MCF 10A (cell line): ENCODE results near the gene OR7D2. TPM values are rescaled to one million over a fixed set of nuclear protein-coding genes. Genes with fewer than 3 reads are reported as not detected.

Experiments used
- BruUV-seq: library from RNA; stranded (reverse); fragments of 400-500 nt; replicated peaks from 2 replicates; lab custom pipeline; 2021; lab: Mats Ljungman, UMichigan
- CTCF ChIA-PET: fragments of 300-600 bp; sonication (Branson Sonifier 250); formaldehyde crosslinking; extraction: SDS; loops from one replicate; lab custom pipeline; 2021; ENCODE audit warnings: antibody characterized with exemption, inconsistent platforms; lab: Yijun Ruan, JAX
- POLR2A ChIA-PET: fragments of 300-600, 350-650 bp; sonication (Branson Sonifier 250); formaldehyde crosslinking; extraction: SDS; loops from one replicate; lab custom pipeline; 2020; ENCODE audit warnings: antibody characterized with exemption, inconsistent platforms; lab: Yijun Ruan, JAX
- DNase-seq: peaks from one replicate; pipeline ENCODE4 v3.0.0-alpha.2; 2018; ENCODE audit not compliant: unreplicated experiment
- H3K27ac Mint-ChIP-seq: one replicate; pipeline ENCODE4 v1.8.0; 2022; ENCODE audit warnings: mild to moderate bottlenecking, low read depth, mixed read lengths; ENCODE audit not compliant: unreplicated experiment
- H3K27me3 Mint-ChIP-seq: one replicate; pipeline ENCODE4 v1.8.0; 2022; ENCODE audit warnings: mixed read lengths; ENCODE audit not compliant: insufficient read depth, unreplicated experiment
- H3K36me3 Mint-ChIP-seq: one replicate; pipeline ENCODE4 v1.8.0; 2022; ENCODE audit warnings: mild to moderate bottlenecking, moderate library complexity, mixed read lengths; ENCODE audit not compliant: insufficient read depth, unreplicated experiment
- H3K4me1 Mint-ChIP-seq: one replicate; pipeline ENCODE4 v1.8.0; 2022; ENCODE audit warnings: mixed read lengths; ENCODE audit not compliant: insufficient read depth, unreplicated experiment
- H3K4me3 Mint-ChIP-seq: one replicate; pipeline ENCODE4 v1.8.0; 2022; ENCODE audit warnings: mild to moderate bottlenecking, moderate library complexity, mixed read lengths; ENCODE audit not compliant: unreplicated experiment
- H3K9me3 Mint-ChIP-seq: one replicate; pipeline ENCODE4 v1.8.0; 2022; ENCODE audit warnings: mixed read lengths; ENCODE audit not compliant: unreplicated experiment
- CTCF ChIP-seq: fragments of 200-600 bp; IDR thresholded peaks from one replicate; pipeline ENCODE4 v1.8.0; 2022; ENCODE audit warnings: antibody characterized with exemption, mild to moderate bottlenecking; ENCODE audit not compliant: unreplicated experiment
- intact Hi-C: fragments of 100-400 bp; cut with micrococcal nuclease; formaldehyde crosslinking; loops from 2 replicates; pipeline ENCODE4 v1.14.1; 2022
- total RNA-seq: library from RNA; stranded (reverse); gene quantifications from 2 replicates; pipeline ENCODE4 v1.2.3, GENCODE V29; 2022

OR7D2 gene
- total RNA-seq, 1 experiment from 2014 or later: not detected

DNA sequence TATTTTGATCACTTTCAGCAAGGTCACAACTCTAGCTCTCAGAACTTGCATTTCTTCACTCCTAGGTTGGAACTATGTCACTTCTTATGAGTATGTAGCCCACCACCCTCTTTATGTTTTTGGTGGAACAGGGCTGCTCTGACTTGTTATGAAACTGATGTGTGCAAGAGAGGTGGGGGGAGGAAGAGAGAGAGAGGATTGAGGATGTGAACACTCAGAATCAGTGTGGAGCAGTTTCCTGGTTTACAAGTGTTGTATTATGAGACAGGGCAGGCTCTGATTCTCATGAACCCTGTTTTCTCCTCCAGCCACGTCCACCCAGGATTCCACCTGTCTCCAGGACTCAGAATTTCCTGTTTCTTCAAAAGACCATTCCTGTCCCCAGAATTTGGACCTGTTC lies 22.5 kb upstream of the OR7D2 start:
- Mint-ChIP-seq H3K4me3 (no peak overlapping the region), H3K9me3 (peaks cover 31% of the 10 kb centered on the region), H3K36me3 (peaks cover 95% of the 10 kb centered on the region), H3K27ac (peak overlapping the region; percentile 27), H3K4me1 (no peaks in the 10 kb centered on the region), H3K27me3 (no peaks in the 10 kb centered on the region)
- no peak for TF ChIP-seq CTCF
- CTCF ChIA-PET: interaction anchor here (0.6 kb wide), 1 partner anchor 469 kb away, joined by 4 read pairs; no protein-coding TSS in a partner anchor
- BruUV-seq: no TSS peak
- POLR2A ChIA-PET: no interaction called here
- intact Hi-C loops: no loop called here
- no peak for DNase-seq

- intact Hi-C loops: no loop called here
- H3K27me3 Mint-ChIP-seq: no peaks in the 10 kb centered on the region
- peaks cover 9% of the 10 kb centered on the region for H3K9me3 Mint-ChIP-seq
- TF ChIP-seq CTCF: no peak
- CTCF ChIA-PET: no interaction called here
- no TSS peak for BruUV-seq
- no peaks in the 10 kb centered on the region for H3K4me1 Mint-ChIP-seq
- no peak overlapping the region for H3K4me3 Mint-ChIP-seq
- no peak overlapping the region for H3K27ac Mint-ChIP-seq
- H3K36me3 Mint-ChIP-seq: peaks cover 100% of the 10 kb centered on the region
- POLR2A ChIA-PET: no interaction called here
- no peak for DNase-seq
These were observed 18.9 kb upstream of the OR7D2 start for GRCh38 chr19:9159891-9160290.

GRCh38 chr19:9161427-9161826 lies 17.4 kb upstream of the OR7D2 start:
- no peaks in the 10 kb centered on the region for H3K27me3 Mint-ChIP-seq
- H3K9me3 Mint-ChIP-seq: no peaks in the 10 kb centered on the region
- ChIA-PET CTCF (interaction anchor here (0.6 to 1.1 kb wide), 3 partner anchors 44 to 507 kb away, joined by 3 to 5 read pairs (median 4); no protein-coding TSS in a partner anchor), POLR2A (interaction anchor here (0.7 kb wide), 1 partner anchor 16 kb away, joined by 3 read pairs; no protein-coding TSS in a partner anchor)
- no peak overlapping the region for H3K4me3 Mint-ChIP-seq
- TF ChIP-seq CTCF: no peak
- intact Hi-C loops: no loop called here
- DNase-seq: no peak
- H3K36me3 Mint-ChIP-seq: peaks cover 100% of the 10 kb centered on the region
- no peak overlapping the region for H3K27ac Mint-ChIP-seq
- no peaks in the 10 kb centered on the region for H3K4me1 Mint-ChIP-seq
- BruUV-seq: no TSS peak

DNA sequence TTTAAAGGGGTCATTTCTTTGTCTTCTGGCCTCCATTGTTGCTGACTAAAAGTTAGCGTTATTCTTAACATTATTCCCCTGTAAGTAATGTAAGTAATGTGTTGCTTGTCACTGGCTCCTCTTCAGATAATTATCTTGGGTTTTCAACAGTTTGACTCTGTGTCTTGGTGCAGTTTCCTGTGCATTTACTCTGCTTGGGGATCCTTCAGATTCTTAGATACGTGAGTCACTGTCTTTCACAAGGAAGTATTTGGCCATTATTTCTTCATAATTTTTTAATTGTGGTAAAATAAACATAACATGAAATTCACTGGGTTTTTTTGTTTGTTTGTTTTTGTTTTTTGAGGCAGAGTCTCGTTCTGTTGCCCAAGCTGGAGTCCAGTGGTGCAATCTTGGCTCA lies 13.5 kb upstream of the OR7D2 start:
- H3K4me1 Mint-ChIP-seq: no peaks in the 10 kb centered on the region
- no TSS peak for BruUV-seq
- ChIA-PET CTCF (no interaction called here), POLR2A (no interaction called here)
- H3K9me3 Mint-ChIP-seq: peaks cover 16% of the 10 kb centered on the region
- peaks cover 72% of the 10 kb centered on the region for H3K36me3 Mint-ChIP-seq
- TF ChIP-seq CTCF: no peak
- no peak for DNase-seq
- no peaks in the 10 kb centered on the region for H3K27me3 Mint-ChIP-seq
- no peak overlapping the region for H3K4me3 Mint-ChIP-seq
- no peak overlapping the region for H3K27ac Mint-ChIP-seq
- intact Hi-C loops: no loop called here
